HG03442 (cell line): ENCODE results near the gene FLNC.

Experiments
- ATAC-seq: cut with Tn5 transposase; IDR thresholded peaks from one replicate; pipeline ENCODE4 v1.9.1; 2021; ENCODE audit warnings: mild to moderate bottlenecking, moderate library complexity; ENCODE audit not compliant: unreplicated experiment

FLNC gene

GRCh38 chr7:128875523-128875948 lies 45.3 kb downstream of the FLNC start:
- no peak for ATAC-seq

- ATAC-seq: no peak
Observed at GRCh38 chr7:128876127-128876526, 45.9 kb downstream of the FLNC start.

- no peak for ATAC-seq
Observed at GRCh38 chr7:128876586-128876977, 46.4 kb downstream of the FLNC start.

DNA sequence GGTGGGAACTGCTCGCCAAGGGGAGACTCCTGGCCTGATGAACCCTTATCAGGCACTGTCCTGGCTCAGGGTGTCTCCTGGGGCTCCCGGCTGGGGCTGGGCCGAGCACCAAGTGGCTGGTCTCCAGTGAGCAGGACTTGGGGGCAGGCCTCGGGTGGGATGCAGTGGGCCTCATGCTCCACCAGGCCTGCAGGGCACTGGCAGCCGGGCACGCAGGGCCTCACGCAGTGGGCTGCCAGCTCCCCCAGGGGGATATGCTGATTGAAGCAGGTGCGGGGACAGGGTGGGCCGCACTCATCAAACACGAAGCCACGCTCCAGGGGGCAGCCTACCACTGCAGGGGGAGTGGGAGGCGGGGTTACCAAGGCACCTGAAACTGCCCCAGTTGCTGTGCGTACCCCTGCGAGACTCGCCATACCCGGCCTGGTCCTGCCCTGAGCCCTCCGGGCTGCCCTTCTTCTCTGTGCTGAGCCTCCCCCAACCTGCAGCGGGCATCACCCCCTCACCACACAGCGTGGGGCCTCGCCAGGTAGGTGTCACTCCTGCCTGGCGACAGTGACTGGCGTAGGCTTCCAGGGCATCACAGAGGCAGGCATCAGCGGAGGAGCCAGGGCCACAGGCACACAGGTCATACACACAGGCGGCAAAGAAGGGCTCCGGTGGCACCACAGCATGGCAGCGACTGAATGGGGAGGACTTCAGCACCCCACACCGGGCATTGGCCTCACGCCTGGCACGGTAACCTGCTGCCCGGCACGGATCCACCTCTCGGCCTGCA lies 47.0 kb downstream of the FLNC start:
- ATAC-seq: no peak

DNA sequence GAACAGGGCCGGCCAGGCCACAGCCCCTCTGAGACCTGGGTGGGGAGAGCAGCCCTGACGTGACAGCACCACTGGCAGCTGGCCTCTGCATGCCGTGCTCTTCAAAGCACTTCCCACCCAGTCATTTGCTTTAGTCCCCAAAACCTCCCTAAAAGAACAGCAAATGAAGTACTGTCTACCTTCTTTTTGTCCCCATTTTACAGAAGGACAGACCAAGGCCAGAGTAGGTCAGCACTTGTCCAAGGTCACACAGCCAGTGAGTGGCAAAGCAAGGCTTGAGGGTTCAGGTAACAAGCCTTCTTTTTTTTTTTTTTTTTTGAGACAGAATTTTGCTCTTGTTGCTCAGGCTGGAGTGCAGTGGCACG lies 47.5 kb downstream of the FLNC start:
- no peak for ATAC-seq

DNA sequence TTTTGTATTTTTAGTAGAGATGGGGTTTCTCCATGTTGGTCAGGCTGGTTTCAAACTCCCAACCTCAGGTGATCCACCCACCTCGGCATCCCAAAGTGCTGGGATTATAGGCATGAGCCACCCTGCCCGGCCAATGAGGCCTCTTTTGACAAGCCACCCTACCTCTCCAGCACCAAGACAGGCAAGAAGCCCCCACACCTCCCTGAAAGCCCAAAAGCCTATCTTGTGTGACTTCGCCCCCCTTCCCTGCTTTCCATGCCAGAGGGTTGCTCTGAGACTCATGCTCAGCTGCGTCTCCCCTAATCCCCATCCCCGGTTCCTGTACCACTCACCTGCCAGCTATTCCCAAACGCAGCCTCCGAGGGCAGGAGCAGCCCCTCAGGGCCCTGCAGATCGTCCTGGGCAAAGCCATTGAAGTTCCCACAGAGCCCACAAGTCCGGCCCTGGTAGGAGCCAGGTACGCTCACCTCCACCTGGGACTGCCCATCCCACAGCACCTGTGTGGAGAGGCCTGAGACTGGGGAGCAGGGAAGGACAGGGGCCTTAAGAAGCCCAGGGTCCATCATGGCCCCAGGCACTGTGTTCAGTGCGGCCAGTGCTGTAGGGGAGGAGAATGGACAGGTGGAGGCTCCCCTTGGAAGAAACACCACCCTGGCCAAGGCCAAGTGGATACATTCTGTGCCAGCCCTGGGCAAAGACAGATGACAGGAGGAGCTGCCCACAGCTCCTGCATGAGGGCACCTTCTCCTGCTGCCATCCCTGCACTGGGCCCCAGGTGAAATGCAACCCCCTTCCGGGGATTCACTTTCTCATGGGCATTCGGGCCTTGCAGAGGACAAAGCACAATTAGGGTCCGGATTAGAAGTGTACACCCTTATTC lies 48.3 kb downstream of the FLNC start:
- no peak for ATAC-seq

DNA sequence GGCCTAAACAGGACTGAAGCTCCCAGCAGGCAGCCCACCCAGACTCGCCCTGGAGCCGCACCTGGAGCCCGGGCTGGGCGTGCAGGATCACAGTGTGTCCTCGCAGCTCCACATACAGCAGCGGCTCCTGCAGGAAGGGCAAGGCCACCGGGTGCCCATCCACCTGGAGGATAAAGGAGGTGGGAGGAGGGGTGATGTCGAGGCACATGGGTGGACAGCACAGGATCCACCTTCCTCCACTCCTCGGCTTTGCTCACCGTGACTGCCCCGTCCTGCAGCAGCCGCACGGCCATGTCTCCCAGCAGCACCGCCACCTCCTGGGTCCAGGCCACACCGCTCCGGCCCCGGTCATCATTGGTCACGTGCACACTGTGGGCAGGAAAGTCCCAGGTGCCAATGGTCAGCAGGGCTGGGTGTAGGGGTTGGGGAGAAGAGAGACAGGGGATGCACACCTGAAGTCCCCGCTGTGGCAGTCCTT lies 49.3 kb downstream of the FLNC start:
- ATAC-seq: no peak

GRCh38 chr7:128879939-128880746 lies 49.9 kb downstream of the FLNC start:
- ATAC-seq: no peak

DNA sequence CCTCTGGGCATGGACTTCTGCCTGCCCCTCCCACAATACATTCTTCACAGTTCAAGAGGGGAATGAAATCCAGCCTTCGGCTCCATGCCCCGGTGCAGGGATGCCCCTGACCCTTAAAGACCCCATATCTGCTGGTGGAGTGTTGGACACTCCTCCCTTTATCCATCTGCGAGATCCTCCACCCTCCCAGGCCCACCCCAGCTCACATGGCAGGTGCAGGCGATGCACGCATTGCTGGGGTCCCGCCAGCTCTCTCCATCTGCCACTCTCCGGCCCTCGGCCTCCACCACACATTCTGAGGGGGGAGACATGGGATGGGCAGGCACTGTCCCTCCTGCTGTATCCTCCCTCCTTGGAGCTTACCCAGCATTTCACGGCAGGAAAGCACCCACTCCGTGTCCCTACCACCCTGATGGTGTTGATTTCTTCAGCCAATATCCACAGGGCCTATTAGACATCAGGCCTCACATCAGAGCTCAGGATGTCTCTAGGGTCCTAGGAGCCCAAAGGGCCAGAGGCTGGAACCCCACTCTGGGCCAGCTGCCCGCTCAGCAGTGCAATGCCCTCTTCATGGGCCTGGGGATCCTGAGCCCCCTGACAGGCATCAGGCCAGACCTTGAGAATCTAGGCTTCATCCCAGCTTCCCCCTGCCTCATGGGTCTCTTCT lies 50.7 kb downstream of the FLNC start:
- ATAC-seq: no peak

GRCh38 chr7:128881458-128882125 lies 51.4 kb downstream of the FLNC start:
- ATAC-seq: no peak

DNA sequence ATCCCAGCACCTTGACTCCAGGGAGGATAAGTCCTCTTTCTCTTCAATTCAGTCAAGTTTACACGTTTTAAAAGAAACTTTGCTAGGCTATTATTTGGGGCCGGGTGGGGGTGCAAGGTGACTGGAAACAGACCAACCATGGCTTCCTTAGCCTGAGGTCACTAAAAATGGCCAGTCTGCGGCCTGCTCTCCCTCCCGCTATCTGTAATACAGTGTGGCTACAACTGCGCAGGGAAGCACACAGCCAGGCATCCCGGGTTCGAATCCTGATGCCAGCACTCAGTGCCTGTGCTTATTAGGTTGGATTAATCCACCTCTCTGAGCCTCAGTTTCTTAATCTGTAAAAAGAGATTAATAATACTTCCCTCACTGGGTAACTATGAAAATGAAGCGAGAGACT lies 51.9 kb downstream of the FLNC start:
- ATAC-seq: no peak

DNA sequence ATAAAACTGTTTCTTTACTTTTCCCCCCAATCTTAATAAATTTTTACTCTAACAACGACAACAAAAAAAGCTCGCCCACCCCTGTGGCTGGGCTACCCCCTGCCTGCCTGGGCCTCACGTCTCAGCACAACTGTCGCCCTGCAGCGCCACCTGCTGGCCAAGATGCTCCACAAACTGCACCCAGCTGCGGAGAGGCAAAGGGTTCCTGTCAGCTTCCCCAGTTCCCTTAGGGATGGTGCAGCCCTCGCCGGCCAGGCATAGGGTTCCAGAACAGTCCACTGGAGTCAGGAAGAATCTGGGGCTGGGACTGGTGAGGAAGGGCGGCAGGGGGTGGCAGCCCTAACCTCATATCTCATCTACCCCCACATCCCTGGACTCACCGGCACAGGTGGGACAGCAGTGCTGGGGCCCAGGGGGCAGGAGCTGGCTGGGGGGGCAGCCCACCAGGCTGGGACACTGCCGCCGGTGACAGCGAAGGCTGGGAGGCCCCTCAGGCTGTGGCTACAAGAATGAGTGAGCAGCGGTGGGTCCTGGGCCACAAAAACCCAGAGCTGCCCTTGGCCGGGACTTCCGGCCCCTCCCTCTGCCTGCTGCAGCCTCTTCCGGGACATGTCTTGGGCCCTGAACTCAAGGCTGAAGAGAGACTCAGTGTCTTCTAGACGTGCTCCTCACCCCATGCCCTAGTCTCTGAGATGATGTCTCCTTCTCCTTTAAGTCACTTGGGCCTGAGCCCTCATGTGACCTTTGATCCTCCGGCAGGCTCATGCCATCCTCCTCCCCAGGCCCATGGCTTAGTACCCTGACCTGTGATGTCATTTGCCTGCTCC lies 53.6 kb downstream of the FLNC start:
- peak; percentile 77 for ATAC-seq

DNA sequence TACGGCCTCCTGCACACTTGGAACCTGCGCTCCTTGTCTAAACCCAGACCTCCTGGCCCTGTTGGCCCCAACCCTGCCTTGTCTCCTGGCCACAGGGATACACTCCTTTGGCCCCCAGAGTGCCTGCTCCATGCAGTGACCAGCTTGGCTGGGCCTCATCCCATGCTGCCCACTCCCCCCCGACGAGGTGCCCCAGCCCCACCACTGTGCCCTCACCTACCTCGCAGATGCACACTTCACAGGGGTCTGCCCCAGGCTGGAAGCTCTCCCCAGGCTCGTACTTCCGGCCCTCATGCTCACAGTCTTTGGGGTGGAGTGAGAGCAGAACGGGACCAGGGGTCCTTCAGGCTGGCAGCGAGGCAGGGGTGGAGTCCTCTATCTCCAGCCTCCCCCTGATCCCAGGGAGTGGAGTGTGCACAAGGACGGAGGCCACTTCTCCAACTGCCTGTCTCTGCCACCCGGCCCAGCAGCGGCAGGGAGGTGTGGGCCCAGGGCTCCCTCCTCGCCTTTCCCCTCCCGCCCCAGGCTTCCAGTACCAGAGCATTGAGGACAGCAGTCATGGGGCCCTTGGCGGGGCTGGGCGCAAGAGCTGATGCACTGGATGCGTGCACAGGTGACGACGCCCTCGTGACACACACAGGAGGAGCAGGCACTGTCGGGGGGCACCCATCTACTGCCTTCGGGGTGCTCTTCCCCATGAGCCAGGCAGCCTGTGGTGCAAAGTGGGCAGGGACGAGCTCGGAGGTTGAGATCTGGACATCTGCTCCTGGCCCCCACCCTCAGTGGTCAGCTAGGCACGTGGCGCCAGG lies 54.6 kb downstream of the FLNC start:
- no peak for ATAC-seq

DNA sequence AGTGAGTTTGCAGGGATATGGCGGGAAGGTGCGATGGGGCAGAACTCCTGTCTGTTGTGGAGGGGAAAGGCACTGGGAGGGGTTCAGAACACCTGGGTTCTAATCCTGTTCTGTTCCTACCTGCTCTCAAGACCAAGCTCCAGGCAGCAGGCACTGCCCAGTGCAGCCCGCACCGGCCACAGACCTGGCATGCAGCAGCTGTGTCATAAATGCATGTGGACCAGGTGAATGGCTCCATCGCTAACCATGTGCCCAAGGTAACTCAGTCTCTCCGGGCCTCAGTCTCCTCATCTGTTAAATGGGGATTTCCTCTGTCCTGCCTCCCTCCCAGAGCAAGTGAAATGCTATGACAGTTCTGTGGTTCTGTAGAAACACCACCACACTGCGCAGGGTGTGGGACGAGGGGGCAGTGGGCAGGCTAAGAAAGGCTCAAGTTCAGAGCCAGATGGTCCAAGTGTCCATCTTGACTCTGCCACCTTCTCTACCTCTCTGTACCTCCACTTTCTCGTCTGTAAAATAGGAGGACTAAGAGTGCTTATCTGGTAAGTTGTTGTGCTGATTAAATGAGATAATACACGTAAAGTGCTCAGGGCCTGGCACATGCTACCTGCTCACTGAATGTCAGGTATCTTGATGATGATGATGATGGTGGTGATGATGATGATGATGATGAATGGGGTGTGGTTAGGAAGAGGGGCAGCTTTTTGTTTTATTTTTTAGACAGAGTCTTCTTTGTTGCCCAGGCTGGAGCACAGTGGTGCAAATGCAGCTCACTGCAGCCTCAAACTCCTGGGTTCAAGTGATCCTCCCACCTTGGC lies 55.4 kb downstream of the FLNC start:
- no peak for ATAC-seq

- no peak for ATAC-seq
Observed at GRCh38 chr7:128886391-128887168, 56.4 kb downstream of the FLNC start.

GRCh38 chr7:128887169-128888038 lies 57.2 kb downstream of the FLNC start:
- no peak for ATAC-seq
